Thymus (tissue), 14 donors: Measurements from ENCODE around the gene SNCB. TPM values are rescaled to one million over a fixed set of nuclear protein-coding genes. Genes with fewer than 3 reads are reported as not detected.

Experiments used
- DNase-seq, 9 donors: peaks; one replicate each; pipeline ENCODE4 v3.0.0-alpha.2; 2013; ENCODE audit warnings: low spot score in 9 of 9, low read depth in 6 of 9, missing footprints in 1 of 9
- H3K27ac ChIP-seq, 2 donors: one replicate each; pipeline ENCODE4 v1.5.1; 2013; ENCODE audit warnings: control low read depth in 1 of 2, low read depth in 1 of 2, low read length in 1 of 2, mild to moderate bottlenecking in 1 of 2, moderate library complexity in 1 of 2
- H3K27me3 ChIP-seq, 2 donors: one replicate each; pipeline ENCODE4 v1.5.1; 2013; ENCODE audit warnings: low read length in 1 of 2; ENCODE audit not compliant: control insufficient read depth in 2 of 2, insufficient read depth in 1 of 2
- H3K36me3 ChIP-seq, 2 donors: one replicate each; pipeline ENCODE4 v1.5.1; 2013; ENCODE audit warnings: low read length in 1 of 2, mild to moderate bottlenecking in 1 of 2, moderate library complexity in 1 of 2; ENCODE audit not compliant: control insufficient read depth in 2 of 2, insufficient read depth in 2 of 2
- H3K4me1 ChIP-seq, 2 donors: one replicate each; pipeline ENCODE4 v1.5.1; 2013; ENCODE audit warnings: low read length in 2 of 2; ENCODE audit not compliant: control insufficient read depth in 2 of 2, insufficient read depth in 2 of 2
- H3K4me3 ChIP-seq, 2 donors: one replicate each; pipeline ENCODE4 v1.5.1; 2013; ENCODE audit warnings: low read length in 2 of 2, control low read depth in 1 of 2, mild to moderate bottlenecking in 1 of 2
- H3K9me3 ChIP-seq, 2 donors: one replicate each; pipeline ENCODE4 v1.5.1; 2013; ENCODE audit warnings: low read length in 1 of 2, mild to moderate bottlenecking in 1 of 2; ENCODE audit not compliant: control insufficient read depth in 2 of 2, insufficient read depth in 1 of 2
- WGBS: extraction: QIAGEN DNeasy Blood & Tissue Kit; methylation state at CpG from one replicate; pipeline ENCODE4 v1.1.7; 2013; 5-methylcytosine and 5-hydroxymethylcytosine counted together
- long read RNA-seq, 10 donors: transcript quantifications; one replicate each; lab custom pipeline, GENCODE V29; 2026
- polyA plus RNA-seq: library from polyadenylated mRNA; stranded (reverse); fragments of 200-250 nt; gene quantifications from one replicate; pipeline ENCODE4 v1.2.3, GENCODE V29; 2013
- total RNA-seq: library from RNA; stranded (reverse); fragments of 120-200 nt; gene quantifications from one replicate; pipeline ENCODE4 v1.2.4, GENCODE V29; 2013
- donor health status: healthy.

SNCB gene
- total RNA-seq (0.05 TPM), polyA plus RNA-seq (0.21 TPM)
- long read RNA-seq, donor 1, result 0 reads
- long read RNA-seq, donor 2, result 0 reads
- long read RNA-seq, donor 3, result 0 reads
- long read RNA-seq, donor 4, result 0 reads
- long read RNA-seq, donor 5, result 0 reads
- long read RNA-seq, donor 6, result 0 reads
- long read RNA-seq, donor 7, partial matches to known transcripts, result 0 of 1 reads
- long read RNA-seq, donor 7, other reads (novel, unspliced or antisense), result 0 of 1 reads
- long read RNA-seq, donor 8, result 0 reads
- long read RNA-seq, donor 9, result 0 reads
- long read RNA-seq, donor 10, partial matches to known transcripts, result 0 of 1 reads
- long read RNA-seq, donor 10, other reads (novel, unspliced or antisense), result 0 of 1 reads

DNA sequence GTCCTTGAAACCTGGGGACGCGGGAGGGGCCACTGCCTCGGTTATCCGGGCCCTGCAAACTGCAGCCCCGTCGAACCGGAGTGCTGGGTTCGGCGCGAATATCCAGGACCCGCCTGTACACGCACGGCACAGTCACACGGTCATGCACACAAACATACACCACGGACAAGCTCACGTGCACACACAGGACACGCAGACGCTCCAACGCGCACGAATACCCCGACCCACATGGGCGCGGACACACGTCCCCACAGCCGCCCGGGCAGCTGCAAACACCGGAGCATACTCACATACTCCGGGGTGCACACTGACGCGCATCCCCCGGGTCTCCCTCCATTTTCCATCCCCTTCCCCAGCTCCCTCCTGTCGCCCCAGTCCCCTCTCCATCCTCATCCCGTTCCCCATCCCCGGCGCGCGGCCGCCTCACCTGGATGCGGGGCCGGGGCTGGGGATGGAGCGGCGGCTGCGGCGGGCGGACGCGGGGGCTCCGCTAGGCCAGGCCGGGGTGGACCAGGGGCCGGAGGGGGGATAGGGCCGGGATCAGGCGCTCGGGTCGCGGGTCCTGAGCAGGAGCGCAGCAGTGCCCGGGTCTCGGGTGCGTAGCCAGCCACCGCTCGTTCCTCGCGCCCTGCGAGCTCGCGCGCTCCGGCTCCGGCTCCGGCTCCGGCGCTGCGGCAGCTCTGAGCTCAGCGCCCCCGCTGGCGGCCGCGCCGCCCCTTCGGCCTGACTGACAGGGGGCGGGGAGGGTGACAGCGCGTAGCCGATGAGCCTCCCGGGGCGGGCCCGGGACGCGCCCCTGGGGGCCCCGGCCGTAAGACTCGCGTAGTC, at the start of gene SNCB, which contains the start of gene EIF4E1B:
Gene SNCB, minus strand, starts transcription at position 682 of the 828 bp plus-strand sequence. CDS start 880 bp downstream, outside the sequence.
Gene EIF4E1B, plus strand, starts transcription at position 823 of the 828 bp plus-strand sequence. CDS start 12,113 bp downstream, outside the sequence.
- Histone ChIP-seq H3K4me1 (peaks cover 0 to 4% of the 10 kb centered on the region in 2 donors), H3K9me3 (peaks cover 0 to 6% of the 10 kb centered on the region in 2 donors), H3K36me3 (no peaks in the 10 kb centered on the region), H3K27ac (no peak within 1 kb of the TSS), H3K4me3 (peak within 1 kb of the TSS in 1 of 2 donors; percentile 18), H3K27me3 (peaks cover 48 to 97% of the 10 kb centered on the region in 2 donors)
- peak in 3 of 9 donors; percentile 28 to 49 (median 37) for DNase-seq
- WGBS, result 2% methylated on average over 94 of the region's 94 CpGs

- Histone ChIP-seq H3K9me3 (no peaks in the 10 kb centered on the region), H3K4me1 (no peaks in the 10 kb centered on the region), H3K27ac (no peak overlapping the region), H3K27me3 (peaks cover 29 to 80% of the 10 kb centered on the region in 2 donors), H3K4me3 (no peak overlapping the region), H3K36me3 (no peaks in the 10 kb centered on the region)
- WGBS, result 34% methylated on average over 31 of the region's 31 CpGs
- no peak for DNase-seq
These were observed 49.3 kb upstream of the SNCB start for GRCh38 chr5:176679365-176680225.

DNA sequence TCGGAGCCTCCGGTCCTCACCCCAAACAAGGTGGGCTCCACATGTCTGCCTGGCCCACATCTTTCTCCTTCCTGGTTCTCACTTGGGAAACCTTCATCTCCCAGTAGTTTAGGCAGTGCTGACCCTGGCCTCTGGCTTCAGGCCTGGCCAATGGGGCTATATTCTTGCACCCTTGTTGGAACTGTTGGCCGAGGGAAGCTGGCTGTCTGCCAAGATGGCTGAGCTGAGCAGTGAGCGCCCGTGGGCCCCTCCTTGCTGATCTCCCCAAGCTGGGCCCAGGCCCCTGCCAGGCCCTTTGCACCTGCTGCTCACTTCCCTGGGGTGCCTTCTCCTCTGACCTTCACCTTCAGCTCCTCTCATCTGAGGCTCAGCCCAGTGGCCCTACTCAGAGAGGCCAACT, 48.2 kb upstream of the SNCB start:
- WGBS, result 90% methylated on average over 5 of the region's 5 CpGs
- no peak for DNase-seq
- no peak overlapping the region for H3K4me3 ChIP-seq
- H3K9me3 ChIP-seq, result no peaks in the 10 kb centered on the region
- no peaks in the 10 kb centered on the region for H3K36me3 ChIP-seq
- no peak overlapping the region for H3K27ac ChIP-seq
- H3K27me3 ChIP-seq, result peaks cover 29 to 78% of the 10 kb centered on the region in 2 donors
- no peaks in the 10 kb centered on the region for H3K4me1 ChIP-seq

DNA sequence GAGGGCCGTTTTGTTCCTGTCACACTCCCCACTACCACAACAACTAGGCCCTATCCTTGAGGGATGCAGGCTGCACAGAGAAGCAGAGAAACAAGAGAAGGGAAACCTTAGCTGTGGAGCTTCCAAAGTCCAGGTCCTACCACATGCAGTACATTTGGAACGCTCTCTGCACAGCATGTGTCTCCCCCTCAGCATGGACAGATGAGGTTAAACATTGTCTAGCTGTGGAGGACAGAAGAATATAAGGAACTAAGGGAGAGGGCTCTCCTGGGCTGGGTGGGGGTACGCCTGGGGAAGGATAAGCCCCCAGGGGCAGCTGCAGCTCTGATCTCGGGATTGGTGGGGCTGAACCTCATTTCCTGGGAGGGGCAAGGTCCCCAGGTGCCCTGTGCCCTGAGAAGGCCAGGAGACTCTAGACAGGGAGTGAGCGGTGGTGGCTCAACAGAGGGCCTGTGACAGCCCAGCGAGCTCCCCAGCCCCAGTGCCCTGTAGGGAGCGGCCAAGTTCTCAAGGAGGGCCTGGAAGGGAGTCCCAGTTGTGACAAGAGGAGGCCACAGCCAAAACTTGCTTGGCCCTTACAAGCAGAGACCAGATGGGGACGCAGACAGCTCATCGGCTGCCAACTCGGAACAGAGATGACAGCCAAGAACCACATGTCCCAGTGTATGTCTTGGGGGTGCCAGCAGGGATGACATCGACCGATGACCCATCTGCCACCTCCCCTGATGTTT, 47.0 kb upstream of the SNCB start:
- H3K27me3 ChIP-seq, result peaks cover 29 to 70% of the 10 kb centered on the region in 2 donors
- DNase-seq, result no peak

DNA sequence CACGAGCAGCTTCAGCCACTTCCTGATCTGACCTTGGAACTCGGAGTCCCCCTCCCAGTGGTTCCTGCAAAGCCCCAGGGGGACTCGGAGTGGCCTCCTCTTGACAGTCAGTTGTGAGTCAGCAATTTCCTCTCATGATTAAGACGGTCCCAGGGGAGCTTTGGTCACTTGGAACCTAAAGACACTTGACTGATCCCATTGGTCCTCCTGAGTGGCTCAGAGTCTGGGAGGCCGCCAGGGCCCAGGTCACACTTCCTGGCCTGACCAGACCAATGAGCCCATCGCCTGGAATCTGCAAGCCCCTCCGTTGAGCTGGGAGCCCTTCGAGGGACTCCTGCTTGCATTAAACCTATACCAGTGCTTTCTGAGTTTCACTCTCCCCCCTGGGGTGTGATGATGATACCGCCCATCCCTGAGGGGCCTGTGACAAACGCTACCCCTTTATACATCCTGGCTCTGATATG, 46.1 kb upstream of the SNCB start:
- no peak for DNase-seq

More for the DNA sequence above, 47.0 kb upstream of the SNCB start:
- Histone ChIP-seq H3K27ac (no peak overlapping the region), H3K9me3 (no peaks in the 10 kb centered on the region), H3K36me3 (no peaks in the 10 kb centered on the region), H3K4me3 (no peak overlapping the region), H3K4me1 (no peaks in the 10 kb centered on the region)
- 87% methylated on average over 12 of the region's 12 CpGs for WGBS

GRCh38 chr5:176675676-176676360, 45.5 kb upstream of the SNCB start:
- H3K4me1 ChIP-seq, result no peaks in the 10 kb centered on the region
- H3K9me3 ChIP-seq, result no peaks in the 10 kb centered on the region
- H3K27ac ChIP-seq, result no peak overlapping the region
- H3K36me3 ChIP-seq, result no peaks in the 10 kb centered on the region
- DNase-seq, result no peak
- no peak overlapping the region for H3K4me3 ChIP-seq
- peaks cover 17 to 66% of the 10 kb centered on the region in 2 donors for H3K27me3 ChIP-seq
- WGBS, result 76% methylated on average over 19 of the region's 19 CpGs

More for the DNA sequence above, 46.1 kb upstream of the SNCB start:
- no peak overlapping the region for H3K4me3 ChIP-seq
- no peak overlapping the region for H3K27ac ChIP-seq
- H3K27me3 ChIP-seq, result peaks cover 23 to 70% of the 10 kb centered on the region in 2 donors
- H3K9me3 ChIP-seq, result no peaks in the 10 kb centered on the region
- no peaks in the 10 kb centered on the region for H3K4me1 ChIP-seq
- 63% methylated on average over 10 of the region's 10 CpGs for WGBS
- H3K36me3 ChIP-seq, result no peaks in the 10 kb centered on the region

DNA sequence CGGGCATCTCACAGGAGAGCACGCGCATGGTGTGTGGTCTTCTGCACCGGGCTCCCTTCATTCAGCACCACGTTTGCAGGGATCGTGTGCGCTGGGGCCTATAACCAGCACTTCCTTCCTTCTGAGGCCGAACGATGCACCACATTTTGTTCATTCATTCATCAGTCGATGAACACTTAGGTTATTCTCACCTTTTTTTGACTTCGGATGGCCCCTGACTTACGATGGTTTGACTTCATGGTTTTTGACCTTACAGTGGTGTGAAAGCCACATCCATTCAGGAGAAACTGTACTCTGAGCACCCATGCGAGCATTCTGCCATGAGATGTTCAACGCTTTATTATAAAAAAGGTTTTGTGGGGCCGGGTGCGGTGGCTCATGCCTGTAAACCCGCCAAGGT, 44.5 kb upstream of the SNCB start:
- Histone ChIP-seq H3K9me3 (no peaks in the 10 kb centered on the region), H3K27me3 (peaks cover 10 to 65% of the 10 kb centered on the region in 2 donors), H3K4me3 (no peak overlapping the region), H3K4me1 (no peaks in the 10 kb centered on the region), H3K36me3 (no peaks in the 10 kb centered on the region), H3K27ac (no peak overlapping the region)
- 91% methylated on average over 17 of the region's 17 CpGs for WGBS
- DNase-seq, result no peak
